SK-N-SH (cell line): ENCODE results near the gene MPHOSPH9. TPM values are rescaled to one million over a fixed set of nuclear protein-coding genes. Genes with fewer than 3 reads are reported as not detected.

Source experiments
- CTCF ChIA-PET: fragments of 300-600, 350-600 bp; formaldehyde crosslinking; extraction: SDS; loops from one replicate; lab custom pipeline; 2021; lab: Yijun Ruan, JAX
- POLR2A ChIA-PET: fragments of 350-600 bp; sonication (Branson Sonifier 250); formaldehyde crosslinking; extraction: SDS; loops from one replicate; lab custom pipeline; 2020; ENCODE audit warnings: antibody characterized with exemption, inconsistent platforms; lab: Yijun Ruan, JAX
- DNase-seq: peaks from one replicate; pipeline ENCODE4 v3.0.0; 2012
- H2AFZ ChIP-seq: fragments of 200-600 bp; sonication (generic); 2 replicates; pipeline ENCODE4 v1.8.1; 2016; ENCODE audit warnings: antibody characterized with exemption, mild to moderate bottlenecking, low read depth
- H3F3A ChIP-seq: fragments of 200-600 bp; sonication (generic); replicated peaks from 2 replicates; pipeline ENCODE3; 2016; ENCODE audit warnings: antibody characterized with exemption, mild to moderate bottlenecking; ENCODE audit not compliant: insufficient read depth
- H3K27ac ChIP-seq, 2 experiments: fragments of 200-500 bp in 1 of 2; fragments of 200-600 bp in 1 of 2; sonication (Bioruptor generic) in 1 of 2; sonication (generic), shearing (Covaris generic) in 1 of 2; 2 replicates each; pipeline versions ENCODE4 v1.5.1 to v1.6.1; 2014 to 2016; ENCODE audit warnings: low read depth in 2 of 2, inconsistent platforms in 1 of 2, low read length in 1 of 2, mild to moderate bottlenecking in 1 of 2, mixed read lengths in 1 of 2
- H3K27me3 ChIP-seq: fragments of 200-600 bp; sonication (generic), shearing (Covaris generic); 2 replicates; pipeline ENCODE4 v1.6.1; 2016; ENCODE audit warnings: mixed run types; ENCODE audit not compliant: insufficient read depth
- H3K36me3 ChIP-seq, 2 experiments: fragments of 200-500 bp in 1 of 2; fragments of 200-600 bp in 1 of 2; sonication (Bioruptor generic) in 1 of 2; sonication (generic) in 1 of 2; replicated peaks in 1 of 2; 2 replicates each; pipeline versions ENCODE3 to v1.5.1; 2014 to 2016; ENCODE audit warnings: low read length in 1 of 2, mild to moderate bottlenecking in 1 of 2; ENCODE audit not compliant: insufficient read depth in 2 of 2, control insufficient read depth in 1 of 2
- H3K4me1 ChIP-seq, 2 experiments: fragments of 200-500 bp in 1 of 2; fragments of 200-600 bp in 1 of 2; sonication (Bioruptor generic) in 1 of 2; sonication (generic), shearing (Covaris generic) in 1 of 2; 2 replicates each; pipeline versions ENCODE4 v1.5.1 to v1.6.1; 2014 to 2016; ENCODE audit warnings: low read depth in 1 of 2, low read length in 1 of 2, mixed run types in 1 of 2; ENCODE audit not compliant: insufficient read depth in 2 of 2, control insufficient read depth in 1 of 2
- H3K4me2 ChIP-seq: fragments of 200-600 bp; sonication (generic), shearing (Covaris generic); 2 replicates; pipeline ENCODE4 v1.6.1; 2017; ENCODE audit warnings: mixed run types
- H3K4me3 ChIP-seq, 2 experiments: fragments of 200-500 bp in 1 of 2; fragments of 200-600 bp in 1 of 2; sonication (Bioruptor generic) in 1 of 2; sonication (generic), shearing (Covaris generic) in 1 of 2; 2 replicates each; pipeline versions ENCODE4 v1.5.1 to v1.8.1; 2014 to 2016; ENCODE audit warnings: low read depth in 2 of 2, inconsistent platforms in 1 of 2, low read length in 1 of 2, mild to moderate bottlenecking in 1 of 2, mixed read lengths in 1 of 2, moderate library complexity in 1 of 2
- H3K79me2 ChIP-seq: fragments of 200-600 bp; sonication (generic); 2 replicates; pipeline ENCODE4 v1.8.1; 2017; ENCODE audit warnings: mild to moderate bottlenecking; ENCODE audit not compliant: insufficient read depth
- H3K9ac ChIP-seq: fragments of 200-600 bp; sonication (generic); 2 replicates; pipeline ENCODE4 v1.6.1; 2017; ENCODE audit warnings: mixed run types
- H3K9me2 ChIP-seq: fragments of 200-600 bp; sonication (generic); 2 replicates; pipeline ENCODE4 v1.6.1; 2017; ENCODE audit warnings: mixed run types
- H3K9me3 ChIP-seq: fragments of 200-600 bp; sonication (generic); 2 replicates; pipeline ENCODE4 v1.6.1; 2017; ENCODE audit warnings: mixed run types, mild to moderate bottlenecking, moderate library complexity
- H4K20me1 ChIP-seq: fragments of 200-600 bp; sonication (generic); 2 replicates; pipeline ENCODE4 v1.6.1; 2017; ENCODE audit warnings: mild to moderate bottlenecking, mixed run types; ENCODE audit not compliant: insufficient read depth
- CTCF ChIP-seq: fragments of 200-600 bp; sonication (generic); IDR thresholded peaks from 2 replicates; pipeline ENCODE4 v1.6.1; 2017; ENCODE audit warnings: antibody characterized with exemption, mild to moderate bottlenecking, moderate library complexity
- EZH2phosphoT487 ChIP-seq: fragments of 200-600 bp; sonication (generic); IDR thresholded peaks from 2 replicates; pipeline ENCODE4 v1.6.1; 2017; ENCODE audit warnings: low read depth, mixed run types, mild to moderate bottlenecking, antibody characterized with exemption, moderate library complexity, borderline replicate concordance
- FOSL2 ChIP-seq: IDR thresholded peaks from 2 replicates; pipeline ENCODE4 v1.4.0; 2012; ENCODE audit warnings: low read depth, mild to moderate bottlenecking, moderate library complexity, borderline replicate concordance
- FOXJ3 ChIP-seq: sonication (generic); formaldehyde crosslinking; IDR thresholded peaks from 2 replicates; pipeline ENCODE4 v1.5.1; 2020; ENCODE audit warnings: mild to moderate bottlenecking, missing genetic modification reagents
- GABPA ChIP-seq: IDR thresholded peaks from 2 replicates; pipeline ENCODE4 v1.4.0; 2012; ENCODE audit warnings: low read depth, mild to moderate bottlenecking
- MAX ChIP-seq: IDR thresholded peaks from 2 replicates; pipeline ENCODE4 v1.4.0; 2012; ENCODE audit warnings: low read depth
- MXI1 ChIP-seq: IDR thresholded peaks from 2 replicates; pipeline ENCODE4 v1.6.1; 2012; ENCODE audit warnings: mild to moderate bottlenecking, low read depth, low read length, improper control_type of control experiment
- NFIC ChIP-seq: IDR thresholded peaks from 2 replicates; pipeline ENCODE4 v1.4.0; 2012; ENCODE audit warnings: borderline replicate concordance
- NRF1 ChIP-seq: IDR thresholded peaks from 2 replicates; pipeline ENCODE4 v1.6.1; 2012; ENCODE audit warnings: low read depth, mild to moderate bottlenecking, low read length
- PBX3 ChIP-seq: IDR thresholded peaks from 2 replicates; pipeline ENCODE4; 2012
- RAD21 ChIP-seq: IDR thresholded peaks from 2 replicates; pipeline ENCODE4 v1.6.1; 2012; ENCODE audit warnings: mild to moderate bottlenecking, low read length
- RCOR1 ChIP-seq: fragments of 150-350 bp; IDR thresholded peaks from 2 replicates; pipeline ENCODE4 v1.6.1; 2017; ENCODE audit warnings: antibody characterized with exemption, low read length
- REST ChIP-seq: IDR thresholded peaks from 2 replicates; pipeline ENCODE4 v1.6.1; 2012; ENCODE audit warnings: mild to moderate bottlenecking, low read depth, low read length, moderate library complexity
- SIN3A ChIP-seq: IDR thresholded peaks from 2 replicates; pipeline ENCODE4 v1.6.1; 2012; ENCODE audit warnings: low read depth, mild to moderate bottlenecking, low read length, moderate library complexity, borderline replicate concordance
- SMC3 ChIP-seq: IDR thresholded peaks from 2 replicates; pipeline ENCODE4 v1.6.1; 2012; ENCODE audit warnings: low read depth, low read length, improper control_type of control experiment
- USF2 ChIP-seq: fragments of 150-350 bp; IDR thresholded peaks from 2 replicates; pipeline ENCODE4 v1.6.1; 2017; ENCODE audit warnings: antibody characterized with exemption, low read length, low read depth, borderline replicate concordance
- ZBTB33 ChIP-seq: IDR thresholded peaks from 2 replicates; pipeline ENCODE4 v1.4.0; 2012; ENCODE audit warnings: low read depth, borderline replicate concordance
- WGBS: methylation state at CpG from one replicate; pipeline ENCODE4 v1.1.6; 2017; ENCODE audit warnings: low lambda C conversion rate; 5-methylcytosine and 5-hydroxymethylcytosine counted together
- polyA plus RNA-seq, 3 experiments: library from polyadenylated mRNA; depleted of rRNA; stranded (reverse); fragments of >200 nt; gene quantifications; 2 replicates each; pipeline ENCODE4 v1.2.3, GENCODE V29; 2012

The MPHOSPH9 gene
- polyA plus RNA-seq, 1 of the 3 experiments (the other 2 are of a cell fraction): 9.0 TPM

- no peak overlapping the region for H2AFZ ChIP-seq
- H3K36me3 ChIP-seq: peaks cover 2 to 16% of the 10 kb centered on the region in 2 experiments
- no peaks in the 10 kb centered on the region for H3K9me3 ChIP-seq
- H3K4me1 ChIP-seq: peaks cover 0 to 10% of the 10 kb centered on the region in 2 experiments; a peak in 1 of 4 replicates
- H3K4me3 ChIP-seq: no peak overlapping the region
- DNase-seq: no peak
- no peaks in the 10 kb centered on the region for H3K9me2 ChIP-seq
- no peak overlapping the region for H3K27ac ChIP-seq
- no peak for TF ChIP-seq ZBTB33
- TF ChIP-seq SMC3: no peak
- no peak for TF ChIP-seq MXI1
- TF ChIP-seq EZH2phosphoT487: no peak
- no peak for TF ChIP-seq SIN3A
- no peak for TF ChIP-seq NRF1
- no peak for TF ChIP-seq MAX
- no peak for TF ChIP-seq FOSL2
- TF ChIP-seq PBX3: no peak
- TF ChIP-seq USF2: no peak
- no peak for TF ChIP-seq CTCF
- TF ChIP-seq REST: no peak
- no peak for TF ChIP-seq GABPA
- no peak for TF ChIP-seq FOXJ3
- no peak for TF ChIP-seq RCOR1
- no peak for TF ChIP-seq RAD21
- no peak for TF ChIP-seq NFIC
- no peak overlapping the region for H3K9ac ChIP-seq
- H3K79me2 ChIP-seq: peaks cover 77% of the 10 kb centered on the region
- H3K4me2 ChIP-seq: no peak overlapping the region
- CTCF ChIA-PET: interaction anchor here (0.8 to 8.6 kb wide), 20 partner anchors 9 to 445 kb away, joined by 3 to 88 read pairs (median 4); partner anchors contain the start of gene ARL6IP4
- 88% methylated on average over 6 of the region's 6 CpGs for WGBS
- H4K20me1 ChIP-seq: no peaks in the 10 kb centered on the region
- peaks cover 9% of the 10 kb centered on the region for H3F3A ChIP-seq
- POLR2A ChIA-PET: no interaction called here
- H3K27me3 ChIP-seq: no peaks in the 10 kb centered on the region
These were observed 6.0 kb upstream of the MPHOSPH9 start for GRCh38 chr12:123238961-123239360.
